Endodermal cell (in vitro differentiated cells): Measurements from ENCODE around the gene KBTBD12. TPM values are rescaled to one million over a fixed set of nuclear protein-coding genes. Genes with fewer than 3 reads are reported as not detected.

Experiments
- DNase-seq: peaks from one replicate; pipeline ENCODE4 v3.0.0-alpha.2; 2017
- H3K27ac ChIP-seq: 2 replicates; pipeline ENCODE4 v1.5.1; 2013; ENCODE audit warnings: mild to moderate bottlenecking, low read depth, low read length, moderate library complexity
- H3K27me3 ChIP-seq: 2 replicates; pipeline ENCODE4 v1.6.1; 2013; ENCODE audit warnings: mild to moderate bottlenecking, low read length, moderate library complexity; ENCODE audit not compliant: insufficient read depth, control insufficient read depth, poor library complexity, severe bottlenecking
- H3K36me3 ChIP-seq: 2 replicates; pipeline ENCODE4 v1.7.0; 2013; ENCODE audit warnings: mild to moderate bottlenecking, low read length, moderate library complexity; ENCODE audit not compliant: control insufficient read depth, insufficient read depth
- H3K4me1 ChIP-seq: one replicate; pipeline ENCODE4 v1.7.0; 2013; ENCODE audit warnings: low read length; ENCODE audit not compliant: control insufficient read depth, insufficient read depth
- H3K4me3 ChIP-seq: 2 replicates; pipeline ENCODE4 v1.5.1; 2013; ENCODE audit warnings: mild to moderate bottlenecking, low read length, moderate library complexity
- H3K9ac ChIP-seq: 2 replicates; pipeline ENCODE4 v1.6.1; 2013; ENCODE audit warnings: mild to moderate bottlenecking, low read length, moderate library complexity; ENCODE audit not compliant: poor library complexity, severe bottlenecking; ENCODE audit errors: extremely low read depth
- H3K9me3 ChIP-seq: 2 replicates; pipeline ENCODE4 v1.6.1; 2013; ENCODE audit warnings: mild to moderate bottlenecking, low read length, moderate library complexity; ENCODE audit not compliant: control insufficient read depth
- H3K27ac Mint-ChIP-seq: 2 replicates; pipeline ENCODE4 v1.8.0; 2020; ENCODE audit warnings: mixed read lengths
- H3K27me3 Mint-ChIP-seq: 2 replicates; pipeline ENCODE4 v1.8.0; 2021; ENCODE audit warnings: mild to moderate bottlenecking, mixed read lengths; ENCODE audit not compliant: insufficient read depth
- H3K36me3 Mint-ChIP-seq: 2 replicates; pipeline ENCODE4 v1.8.0; 2020; ENCODE audit warnings: low read depth, mixed read lengths
- H3K4me1 Mint-ChIP-seq: 2 replicates; pipeline ENCODE4 v1.8.0; 2020; ENCODE audit warnings: mixed read lengths
- H3K4me3 Mint-ChIP-seq: 2 replicates; pipeline ENCODE4 v1.8.0; 2020; ENCODE audit warnings: mild to moderate bottlenecking, moderate library complexity, mixed read lengths
- H3K9me3 Mint-ChIP-seq: 2 replicates; pipeline ENCODE4 v1.8.0; 2020; ENCODE audit warnings: mild to moderate bottlenecking, mixed read lengths
- CTCF ChIP-seq: fragments of 200-600 bp; sonication (generic); conservative IDR thresholded peaks from 2 replicates; pipeline ENCODE4 v1.5.0; 2021; ENCODE audit warnings: antibody characterized with exemption, mild to moderate bottlenecking
- WGBS, 2 experiments: methylation state at CpG; one replicate each; pipeline versions ENCODE4 v1.1.5 to v1.1.7; 2013; ENCODE audit warnings: missing lambda C conversion rate in 2 of 2, mixed read lengths in 1 of 2; ENCODE audit not compliant: insufficient coverage in 1 of 2, insufficient read length in 1 of 2; 5-methylcytosine and 5-hydroxymethylcytosine counted together
- total RNA-seq, 2 donors: library from RNA; stranded (reverse); fragmentation: NEBNext Ultra II Directional in 1 of 2; extraction: Animal tissue kit (Norgen Biotek cat#: 25700) in 1 of 2; gene quantifications; 2 replicates in 1 of 2; 3 replicates in 1 of 2; pipeline ENCODE4 v1.2.1, GENCODE V29; 2021

Gene KBTBD12
- total RNA-seq, 2 donors from 2014 or later, result 0.24 to 0.42 TPM

DNA sequence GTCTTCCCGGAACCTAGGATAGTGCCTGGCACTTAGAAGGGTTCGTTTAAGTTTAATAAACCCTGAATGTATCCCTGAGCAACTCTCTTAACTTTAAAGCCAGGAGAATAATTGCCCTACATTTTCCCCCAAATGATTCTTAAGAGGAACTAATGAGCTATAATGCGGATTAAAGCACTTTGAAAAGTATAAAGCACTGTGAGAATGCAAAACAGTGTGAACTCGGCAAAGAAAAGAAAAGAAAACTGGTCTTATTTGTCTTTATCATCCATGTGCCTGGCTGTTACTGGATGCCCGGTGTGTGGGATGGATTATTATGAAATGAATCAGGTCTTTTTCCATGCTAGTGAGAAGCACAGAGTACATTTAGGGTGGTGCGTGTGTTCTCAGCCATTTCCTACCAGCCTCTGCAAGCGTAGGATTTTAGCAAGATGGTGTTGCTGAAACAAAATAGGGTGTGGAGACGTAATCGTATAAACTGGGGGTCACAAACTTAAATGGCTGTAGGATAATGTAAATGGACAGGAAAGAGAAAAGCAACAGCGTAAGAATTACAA, 983 bp downstream of the KBTBD12 start:
- Histone ChIP-seq H3K4me1 (no peaks in the 10 kb centered on the region), H3K9me3 (no peaks in the 10 kb centered on the region), H3K4me3 (no peak overlapping the region), H3K36me3 (no peaks in the 10 kb centered on the region), H3K9ac (no peak overlapping the region), H3K27ac (no peak overlapping the region), H3K27me3 (peaks cover 35% of the 10 kb centered on the region)
- Mint-ChIP-seq H3K4me3 (peak overlapping the region; percentile 45), H3K27ac (no peak overlapping the region), H3K4me1 (peaks cover 2% of the 10 kb centered on the region), H3K27me3 (peaks cover 59% of the 10 kb centered on the region), H3K9me3 (peaks cover 11% of the 10 kb centered on the region), H3K36me3 (no peaks in the 10 kb centered on the region)
- DNase-seq, result no peak
- no peak for TF ChIP-seq CTCF
- WGBS, 2 experiments, result 92 to 94% methylated on average over 10 of the region's 10 CpGs

DNA sequence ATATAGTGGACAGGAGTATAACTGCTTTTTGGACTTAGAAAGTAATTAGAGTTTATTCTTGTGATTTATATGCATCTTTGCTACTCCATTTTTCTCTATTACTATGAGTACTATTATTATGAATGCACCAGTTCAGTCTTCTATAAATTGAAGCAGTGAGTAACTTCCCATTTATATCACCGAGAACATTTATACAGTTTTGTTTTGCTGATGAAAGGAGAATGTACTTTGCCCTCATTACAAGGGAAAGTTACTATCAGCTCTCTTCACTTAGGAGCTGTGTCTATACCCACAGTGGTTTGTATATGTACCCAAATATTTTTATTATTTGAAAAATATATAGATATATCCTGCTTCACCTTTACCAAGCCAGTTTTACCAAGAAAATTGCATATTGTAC, 5.7 kb downstream of the KBTBD12 start:
- H3K9ac ChIP-seq, result no peak overlapping the region
- H3K4me3 ChIP-seq, result no peak overlapping the region
- Mint-ChIP-seq H3K4me1 (no peaks in the 10 kb centered on the region), H3K9me3 (no peaks in the 10 kb centered on the region), H3K27me3 (peaks cover 17% of the 10 kb centered on the region), H3K27ac (no peak overlapping the region), H3K4me3 (no peak overlapping the region), H3K36me3 (no peaks in the 10 kb centered on the region)
- H3K4me1 ChIP-seq, result no peaks in the 10 kb centered on the region
- peaks cover 7% of the 10 kb centered on the region for H3K27me3 ChIP-seq
- no peaks in the 10 kb centered on the region for H3K36me3 ChIP-seq
- DNase-seq, result no peak
- no peak overlapping the region for H3K27ac ChIP-seq
- no peak for TF ChIP-seq CTCF
- no peaks in the 10 kb centered on the region for H3K9me3 ChIP-seq
- WGBS, 2 experiments, result 88% methylated on average over 1 of the region's 1 CpG; no CpG with 5 or more reads in 1 of the 2 experiments

GRCh38 chr3:127923611-127924010, 8.6 kb downstream of the KBTBD12 start:
- Mint-ChIP-seq H3K36me3 (no peaks in the 10 kb centered on the region), H3K27me3 (no peaks in the 10 kb centered on the region), H3K4me3 (no peak overlapping the region), H3K9me3 (no peaks in the 10 kb centered on the region), H3K27ac (no peak overlapping the region), H3K4me1 (no peaks in the 10 kb centered on the region)
- no peaks in the 10 kb centered on the region for H3K4me1 ChIP-seq
- H3K9ac ChIP-seq, result no peak overlapping the region
- H3K4me3 ChIP-seq, result no peak overlapping the region
- TF ChIP-seq CTCF, result no peak
- no peaks in the 10 kb centered on the region for H3K27me3 ChIP-seq
- H3K9me3 ChIP-seq, result no peaks in the 10 kb centered on the region
- no peak for DNase-seq
- no peaks in the 10 kb centered on the region for H3K36me3 ChIP-seq
- whole genome bisulfite sequencing, 2 experiments, result 94 to 95% methylated on average over 3 to 4 of the region's 4 CpGs
- H3K27ac ChIP-seq, result no peak overlapping the region
